ENCODE results near the gene COMMD10.

Gene COMMD10

DNA sequence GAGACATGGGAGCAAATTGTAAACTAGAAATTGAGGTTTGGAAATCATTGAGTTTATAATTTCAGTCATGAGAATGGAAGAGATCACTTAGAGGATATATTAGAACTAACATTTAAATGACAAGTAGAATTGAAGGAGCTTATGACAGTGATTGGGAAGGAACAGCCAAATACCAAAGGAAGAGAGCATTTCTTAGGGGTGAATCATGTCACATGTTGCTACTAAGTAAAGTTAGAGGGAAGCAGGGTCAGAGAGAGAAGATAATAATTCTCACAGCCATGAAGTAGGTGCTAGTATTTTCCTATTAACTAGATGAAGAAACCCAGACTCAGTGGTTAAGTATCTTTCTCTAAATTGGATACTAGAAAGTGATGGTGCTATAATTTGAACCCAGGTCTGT is 59.3 kb downstream of the COMMD10 start:
- no peak for DNase-seq (ENCODE audit: low spot score)
- TF ChIP-seq, protein P1, sequence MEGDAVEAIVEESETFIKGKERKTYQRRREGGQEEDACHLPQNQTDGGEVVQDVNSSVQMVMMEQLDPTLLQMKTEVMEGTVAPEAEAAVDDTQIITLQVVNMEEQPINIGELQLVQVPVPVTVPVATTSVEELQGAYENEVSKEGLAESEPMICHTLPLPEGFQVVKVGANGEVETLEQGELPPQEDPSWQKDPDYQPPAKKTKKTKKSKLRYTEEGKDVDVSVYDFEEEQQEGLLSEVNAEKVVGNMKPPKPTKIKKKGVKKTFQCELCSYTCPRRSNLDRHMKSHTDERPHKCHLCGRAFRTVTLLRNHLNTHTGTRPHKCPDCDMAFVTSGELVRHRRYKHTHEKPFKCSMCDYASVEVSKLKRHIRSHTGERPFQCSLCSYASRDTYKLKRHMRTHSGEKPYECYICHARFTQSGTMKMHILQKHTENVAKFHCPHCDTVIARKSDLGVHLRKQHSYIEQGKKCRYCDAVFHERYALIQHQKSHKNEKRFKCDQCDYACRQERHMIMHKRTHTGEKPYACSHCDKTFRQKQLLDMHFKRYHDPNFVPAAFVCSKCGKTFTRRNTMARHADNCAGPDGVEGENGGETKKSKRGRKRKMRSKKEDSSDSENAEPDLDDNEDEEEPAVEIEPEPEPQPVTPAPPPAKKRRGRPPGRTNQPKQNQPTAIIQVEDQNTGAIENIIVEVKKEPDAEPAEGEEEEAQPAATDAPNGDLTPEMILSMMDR (IDR thresholded peaks at IDR 0.05; ENCODE audit: extremely low read depth, insufficient read depth, missing control alignments), result no peak
- in situ Hi-C loops (cut with MboI; ENCODE audit: low pct_unique_long_range_greater_than_20kb, low sequenced_read_pairs, unreplicated experiment), result loop anchor here (25.0 kb wide), 1 partner anchor 418 kb away; the partner anchor contains the start of gene SEMA6A

DNA sequence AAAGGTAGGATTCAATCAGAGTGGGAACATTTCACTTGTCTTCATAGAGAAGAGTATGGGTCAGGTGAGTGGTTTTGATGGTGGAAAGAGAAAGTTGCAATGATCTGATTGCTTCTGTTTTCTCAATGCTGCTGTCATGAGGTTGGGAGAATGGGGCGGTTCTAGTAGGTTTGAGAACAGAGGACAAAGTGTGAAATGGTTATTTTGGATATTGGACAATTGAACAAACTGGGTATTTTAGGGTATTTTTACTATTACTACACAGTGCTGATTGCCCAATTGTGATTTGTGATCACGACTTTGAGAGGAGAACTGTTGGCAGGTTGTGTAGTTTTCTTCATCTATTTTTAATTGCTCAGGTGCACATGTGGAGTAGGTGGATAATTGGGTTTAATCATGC is 60.2 kb downstream of the COMMD10 start:
- no peak for DNase-seq (ENCODE audit: low spot score)
- in situ Hi-C loops (cut with MboI; ENCODE audit: low pct_unique_long_range_greater_than_20kb, low sequenced_read_pairs, unreplicated experiment), result loop anchor here (25.0 kb wide), 1 partner anchor 417 kb away; the partner anchor contains the start of gene SEMA6A
- TF ChIP-seq, protein P1 (IDR thresholded peaks at IDR 0.05; ENCODE audit: extremely low read depth, insufficient read depth, missing control alignments), result no peak

DNA sequence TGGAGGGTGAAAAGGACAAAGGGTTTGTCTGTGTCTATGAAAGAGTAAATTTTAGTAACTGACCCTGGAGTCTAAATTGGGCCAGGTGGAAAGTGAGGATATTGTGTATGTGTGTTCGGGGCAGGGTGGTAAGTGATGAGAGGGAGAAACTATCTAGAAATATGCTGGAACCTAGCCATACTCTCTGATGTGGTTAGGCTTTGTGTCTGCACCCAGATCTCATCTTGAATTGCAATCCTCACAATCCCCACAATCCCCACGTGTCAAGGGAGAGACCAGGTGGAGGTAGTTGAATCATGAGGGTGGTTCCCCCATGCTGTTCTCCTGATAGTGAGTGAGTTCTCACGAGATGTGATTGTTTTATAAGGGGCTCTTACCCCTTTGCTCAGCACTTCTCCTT is 60.6 kb downstream of the COMMD10 start:
- in situ Hi-C loops (cut with MboI; ENCODE audit: low pct_unique_long_range_greater_than_20kb, low sequenced_read_pairs, unreplicated experiment), result loop anchor here (25.0 kb wide), 1 partner anchor 417 kb away; the partner anchor contains the start of gene SEMA6A
- TF ChIP-seq, protein P1 (IDR thresholded peaks at IDR 0.05; ENCODE audit: extremely low read depth, insufficient read depth, missing control alignments), result no peak
- DNase-seq (ENCODE audit: low spot score), result no peak

DNA sequence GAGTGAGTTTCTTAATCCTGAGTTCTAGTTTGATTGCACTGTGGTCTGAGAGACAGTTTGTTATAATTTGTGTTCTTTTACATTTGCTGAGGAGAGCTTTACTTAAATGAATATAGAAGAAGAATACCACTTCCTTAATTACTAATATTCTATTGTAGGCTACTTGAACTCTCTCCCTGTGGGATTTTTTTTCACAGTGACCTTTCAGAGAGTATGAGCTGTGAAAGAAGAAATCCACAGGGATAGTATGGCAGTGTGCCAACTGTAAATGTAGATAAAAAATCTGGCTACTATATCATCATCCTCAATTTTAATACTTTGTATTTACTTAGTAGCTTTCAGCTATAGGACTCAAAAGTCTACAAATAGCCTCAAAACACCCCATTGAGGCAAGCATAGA is 67.3 kb downstream of the COMMD10 start:
- TF ChIP-seq, protein P1 (IDR thresholded peaks at IDR 0.05; ENCODE audit: extremely low read depth, insufficient read depth, missing control alignments), result no peak
- DNase-seq (ENCODE audit: low spot score), result no peak
- in situ Hi-C loops (cut with MboI; ENCODE audit: low pct_unique_long_range_greater_than_20kb, low sequenced_read_pairs, unreplicated experiment), result no loop called here

DNA sequence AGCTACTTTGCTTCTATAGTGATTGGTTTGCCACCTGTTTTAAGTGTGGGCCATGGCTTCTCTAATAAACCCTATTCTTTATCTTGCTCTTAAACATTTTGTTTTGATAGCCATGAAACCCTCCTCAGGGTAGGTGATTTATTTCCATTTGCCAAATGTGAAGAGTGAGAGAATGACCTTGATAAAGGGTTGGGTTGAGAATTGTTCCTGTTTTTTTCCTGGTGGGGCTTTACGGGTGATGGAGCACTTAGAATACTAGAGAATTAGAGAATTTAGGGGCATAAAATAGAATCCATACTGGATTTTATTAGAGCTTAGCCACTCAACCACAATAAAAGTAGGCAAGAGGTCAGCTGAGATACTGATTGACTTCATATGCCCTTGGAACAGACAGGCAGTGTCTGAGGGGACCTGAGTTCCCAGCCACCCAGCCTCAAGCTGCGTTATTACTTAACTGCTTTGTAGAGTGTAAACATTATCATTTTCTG is 68.9 kb downstream of the COMMD10 start:
- in situ Hi-C loops (cut with MboI; ENCODE audit: low pct_unique_long_range_greater_than_20kb, low sequenced_read_pairs, unreplicated experiment), result no loop called here
- TF ChIP-seq, protein P1 (IDR thresholded peaks at IDR 0.05; ENCODE audit: extremely low read depth, insufficient read depth, missing control alignments), result no peak
- DNase-seq (ENCODE audit: low spot score), result no peak

DNA sequence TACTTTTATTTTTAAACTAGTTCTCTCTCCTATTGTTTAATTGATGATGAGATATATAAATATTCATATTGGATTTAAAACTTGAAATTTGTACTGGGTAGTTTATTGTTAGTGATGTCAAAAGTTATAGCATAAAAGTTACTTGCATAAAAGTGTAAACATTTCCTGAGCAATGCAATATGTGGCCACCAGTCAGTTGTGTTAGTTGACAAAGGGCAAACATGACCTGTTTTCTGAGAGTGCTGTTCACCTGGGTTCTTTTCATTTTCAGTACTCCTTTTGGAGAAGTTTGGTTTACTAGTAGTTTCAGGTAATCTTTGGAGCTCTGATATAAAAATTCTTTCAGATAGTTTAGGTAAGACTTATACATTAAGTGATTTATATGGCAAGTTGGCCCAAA is 69.4 kb downstream of the COMMD10 start:
- TF ChIP-seq, protein P1 (IDR thresholded peaks at IDR 0.05; ENCODE audit: extremely low read depth, insufficient read depth, missing control alignments), result no peak
- in situ Hi-C loops (cut with MboI; ENCODE audit: low pct_unique_long_range_greater_than_20kb, low sequenced_read_pairs, unreplicated experiment), result no loop called here
- DNase-seq (ENCODE audit: low spot score), result no peak

Data from GM13977 (cell line).